Right lobe of liver (tissue), 6 donors: Measurements from ENCODE around the gene UBE2K. TPM values are rescaled to one million over a fixed set of nuclear protein-coding genes. Genes with fewer than 3 reads are reported as not detected.
A peak's percentile ranks its signal among the peaks of the same experiment; 100 is the strongest.

ENCODE experiments used
- ATAC-seq, 4 donors: fragments of 200-7000 bp; cut with Tn5 transposase; one replicate each; pipeline ENCODE4 v1.9.1; 2020; ENCODE audit warnings: mild to moderate bottlenecking in 4 of 4, moderate library complexity in 4 of 4
- DNase-seq, 3 donors: peaks; one replicate each; pipeline ENCODE4 v3.0.0-alpha.2; 2020
- H3K27ac ChIP-seq, 3 donors: fragments of 200-600 bp; one replicate each; pipeline ENCODE4 v1.8.0; 2022
- H3K27me3 ChIP-seq, 2 donors: fragments of 200-600 bp; one replicate each; pipeline ENCODE4 v1.8.0; 2022
- H3K36me3 ChIP-seq, 4 donors: fragments of 200-600 bp; sonication (generic) in 1 of 4; one replicate each; pipeline versions ENCODE4 v1.5.1 to v1.8.0; 2017 to 2022; ENCODE audit warnings: control low read depth in 1 of 4
- H3K4me1 ChIP-seq, 4 donors: fragments of 200-600 bp; sonication (generic) in 1 of 4; one replicate each; pipeline versions ENCODE4 v1.5.1 to v1.8.0; 2017 to 2022; ENCODE audit warnings: control low read depth in 1 of 4
- H3K4me3 ChIP-seq, 3 donors: fragments of 200-600 bp; one replicate each; pipeline ENCODE4 v1.8.0; 2022
- H3K9me3 ChIP-seq, 4 donors: fragments of 200-600 bp; sonication (generic) in 1 of 4; one replicate each; pipeline versions ENCODE4 v1.5.1 to v1.8.0; 2017 to 2022; ENCODE audit warnings: control low read depth in 1 of 4
- CTCF ChIP-seq, 4 donors: fragments of 200-600 bp in 3 of 4; fragments of 450-650 bp in 1 of 4; IDR thresholded peaks; one replicate each; pipeline versions ENCODE4 v1.5.1 to v1.8.0; 2016 to 2022; ENCODE audit warnings: antibody characterized with exemption in 4 of 4, mild to moderate bottlenecking in 2 of 4
- POLR2A ChIP-seq: fragments of 450-650 bp; IDR thresholded peaks from one replicate; pipeline ENCODE4 v1.6.1; 2017; ENCODE audit warnings: antibody characterized with exemption, mild to moderate bottlenecking
- WGBS: methylation state at CpG from one replicate; pipeline ENCODE4 v1.1.6; 2018; ENCODE audit warnings: low coverage, low lambda C conversion rate; ENCODE audit not compliant: insufficient coverage; ENCODE audit errors: missing lambda C conversion rate; 5-methylcytosine and 5-hydroxymethylcytosine counted together
- intact Hi-C, 2 donors: fragments of 100-400 bp; cut with DNase I; formaldehyde crosslinking; loops; one replicate each; pipeline versions ENCODE4 v1.11.2 to v1.14.1; 2022
- long read RNA-seq: library from polyadenylated mRNA; unstranded; transcript quantifications from one replicate; pipeline ENCODE4 v2.0.0, GENCODE V29; 2019
- total RNA-seq, 6 experiments: library from RNA; depleted of rRNA in 2 of 6; stranded (reverse); fragments of >200 nt in 2 of 6; fragmentation: NEBNext Ultra II Directional in 3 of 6; extraction: Animal tissue kit (Norgen Biotek cat#: 25700) in 3 of 6; gene quantifications; one replicate each; pipeline versions ENCODE4 v1.1.0 to v1.2.4, GENCODE V29; 2016 to 2023
- donor health status: DM: no; HTN: yes; CAD: no.
- donor health status: DM: no; HTN: no; CAD: no.
- donor health status: DM: no; HTN: no; CAD: no.
- donor health status: DM: no; HTN: yes; CAD: no.
- donor health status: DM: no; HTN: yes; CAD: no.

UBE2K gene
- 10 to 100 TPM; 20.5 to 54.8 (median 44.0) TPM for total RNA-seq
- long read RNA-seq, full-length matches to known transcripts = 9 of 12 reads
- long read RNA-seq, partial matches to known transcripts = 1 of 12 reads
- long read RNA-seq, other reads (novel, unspliced or antisense) = 2 of 12 reads

DNA sequence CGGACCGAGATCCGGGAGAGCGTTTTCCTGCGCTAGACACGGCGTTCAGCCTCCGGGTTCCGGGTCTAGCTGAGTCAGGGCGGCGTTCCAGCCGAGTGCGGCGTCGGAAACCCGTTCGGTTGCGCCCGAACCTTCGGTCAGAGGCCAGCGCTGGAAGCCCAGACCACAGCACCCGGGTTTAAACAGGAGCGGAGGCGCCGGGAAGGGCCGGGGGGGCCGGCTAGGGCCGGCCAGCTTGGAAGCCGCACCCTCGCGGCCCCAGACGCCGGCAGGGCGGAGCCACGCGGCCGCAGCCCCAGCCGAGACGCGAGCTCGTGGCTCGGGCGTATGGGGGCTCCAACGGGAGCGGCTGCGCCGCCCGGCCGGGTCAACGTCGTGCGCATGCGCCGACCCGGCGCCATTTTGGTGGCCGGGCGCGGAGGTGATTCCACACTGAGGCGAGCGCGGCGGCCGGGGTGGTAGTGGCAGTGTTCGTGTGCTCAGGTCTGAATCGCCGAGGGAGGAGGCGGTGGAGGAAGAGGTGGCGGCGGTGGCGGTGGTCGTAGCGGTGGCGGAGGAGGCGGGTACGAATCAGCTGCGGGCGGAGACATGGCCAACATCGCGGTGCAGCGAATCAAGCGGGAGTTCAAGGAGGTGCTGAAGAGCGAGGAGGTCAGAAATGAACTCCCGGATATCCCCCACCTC is at the start of gene UBE2K:
TSS of gene UBE2K (plus strand) at position 397 of the 684 bp plus-strand sequence. CDS start at position 589, 192 bp downstream.
- peak; percentile 72 for TF ChIP-seq POLR2A
- peak in 1 of 4 donors; percentile 6 for TF ChIP-seq CTCF (IDR thresholded peaks at IDR 0.05)

GRCh38 chr4:39648213-39648612 is 49.7 kb upstream of the UBE2K start:
- WGBS = 18% methylated on average over 3 of the region's 3 CpGs
- H3K27ac ChIP-seq = peak overlapping the region in 2 of 3 donors; percentile 84 to 87
- peak; percentile 41 to 79 (median 70) for DNase-seq

More for the DNA sequence above, at the start of gene UBE2K:
- ATAC-seq (peak; percentile 85 to 94 (median 89)), DNase-seq (peak; percentile 92 to 93 (median 93))
- Histone ChIP-seq H3K4me1 (peaks cover 0 to 28% (median 2%) of the 10 kb centered on the region in 4 donors), H3K9me3 (no peaks in the 10 kb centered on the region), H3K27ac (peak within 1 kb of the TSS; percentile 87 to 90 (median 89)), H3K36me3 (no peaks in the 10 kb centered on the region), H3K4me3 (peak within 1 kb of the TSS; percentile 75 to 96 (median 84)), H3K27me3 (no peaks in the 10 kb centered on the region)
- intact Hi-C loops = no loop called here
- 0% methylated on average over 8 of the region's 84 CpGs for WGBS

DNA sequence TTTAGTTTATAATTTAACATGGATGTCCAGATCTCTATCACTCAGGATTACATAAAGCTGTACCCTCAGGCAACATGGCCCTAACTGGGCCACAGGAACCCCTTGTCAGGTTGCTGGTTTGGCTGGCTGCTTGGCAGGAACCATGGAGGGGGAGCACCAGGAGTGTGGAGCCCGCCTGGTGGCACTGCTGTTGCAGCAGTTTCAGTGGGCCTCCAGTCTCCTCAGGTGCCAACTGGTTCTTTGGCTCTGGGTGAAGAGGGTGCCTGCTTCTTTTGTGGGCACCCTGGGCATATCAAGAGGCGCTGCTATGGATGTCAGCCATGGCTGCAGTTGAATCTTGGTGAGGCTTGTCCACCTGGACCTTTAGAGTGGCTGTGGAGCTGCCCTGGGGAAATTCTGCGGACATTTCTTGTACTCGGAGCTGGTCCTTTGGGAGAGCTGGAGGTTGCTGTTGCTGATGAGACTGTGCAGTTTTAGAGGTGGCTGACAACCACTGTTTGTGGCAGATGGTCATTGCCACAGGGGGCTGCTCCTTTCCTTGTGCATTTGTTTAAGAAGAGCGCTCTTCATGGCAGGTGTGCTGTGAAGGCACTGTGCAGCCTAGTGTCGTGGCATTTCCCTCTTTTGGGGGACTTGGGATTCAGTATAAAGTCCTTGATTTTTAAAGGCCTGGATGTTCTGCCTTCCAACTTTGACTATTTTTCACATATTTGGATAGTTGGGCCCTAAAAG is 48.9 kb upstream of the UBE2K start:
- intact Hi-C loops = no loop called here

More at GRCh38 chr4:39648213-39648612, 49.7 kb upstream of the UBE2K start:
- intact Hi-C loops = no loop called here
- peaks cover 0 to 41% (median 10%) of the 10 kb centered on the region in 4 donors for H3K4me1 ChIP-seq
- no peaks in the 10 kb centered on the region for H3K36me3 ChIP-seq
- ATAC-seq = peak; percentile 57 to 75 (median 69)
- H3K9me3 ChIP-seq = no peaks in the 10 kb centered on the region
- TF ChIP-seq POLR2A = no peak
- no peak for TF ChIP-seq CTCF (IDR thresholded peaks at IDR 0.05)
- no peak overlapping the region for H3K4me3 ChIP-seq
- no peaks in the 10 kb centered on the region for H3K27me3 ChIP-seq

More for the DNA sequence above, 48.9 kb upstream of the UBE2K start:
- Histone ChIP-seq H3K27ac (peak overlapping the region; percentile 43 to 87 (median 84)), H3K4me1 (peaks cover 0 to 40% (median 14%) of the 10 kb centered on the region in 4 donors), H3K9me3 (no peaks in the 10 kb centered on the region), H3K4me3 (no peak overlapping the region), H3K36me3 (no peaks in the 10 kb centered on the region), H3K27me3 (no peaks in the 10 kb centered on the region)
- ATAC-seq (peak in 2 of 4 donors; percentile 14 to 15), DNase-seq (no peak)
- TF ChIP-seq POLR2A (no peak), CTCF (IDR thresholded peaks at IDR 0.05) (no peak)
- WGBS = 63% methylated on average over 2 of the region's 6 CpGs
